Heart right ventricle (tissue), 16 donors: Measurements from ENCODE around the gene FAM171A2. TPM values are rescaled to one million over a fixed set of nuclear protein-coding genes. Genes with fewer than 3 reads are reported as not detected.
"Not testable (repeated sequence)": the region's sequence is repeated elsewhere in the genome, so short reads cannot be mapped to it uniquely, and the experiment has no call there.

ENCODE experiments used
- ATAC-seq, 8 donors: fragments of 200-7000 bp; cut with Tn5 transposase; one replicate each; pipeline ENCODE4 v1.9.1; 2020; ENCODE audit warnings: mild to moderate bottlenecking in 8 of 8, moderate library complexity in 8 of 8, moderate number of reproducible peaks in 1 of 8
- DNase-seq, 2 donors: peaks; one replicate each; pipeline ENCODE4 v3.0.0-alpha.2; 2020
- H3K27ac ChIP-seq, 10 donors: fragments of 200-600 bp; sonication (generic) in 2 of 10; one replicate each; pipeline versions ENCODE4 v1.5.0 to v1.8.0; 2020 to 2022; ENCODE audit warnings: mild to moderate bottlenecking in 3 of 10
- H3K27me3 ChIP-seq, 7 donors: fragments of 200-600 bp; one replicate each; pipeline ENCODE4 v1.8.0; 2021 to 2022; ENCODE audit warnings: mild to moderate bottlenecking in 2 of 7
- H3K36me3 ChIP-seq, 9 donors: fragments of 200-600 bp; sonication (generic) in 1 of 9; one replicate each; pipeline versions ENCODE4 v1.5.0 to v1.8.0; 2020 to 2022; ENCODE audit warnings: mild to moderate bottlenecking in 2 of 9
- H3K4me1 ChIP-seq, 9 donors: fragments of 200-600 bp; sonication (generic) in 1 of 9; one replicate each; pipeline versions ENCODE4 v1.5.0 to v1.8.0; 2020 to 2022; ENCODE audit warnings: mild to moderate bottlenecking in 4 of 9
- H3K4me3 ChIP-seq, 10 donors: fragments of 200-600 bp; sonication (generic) in 2 of 10; one replicate each; pipeline versions ENCODE4 v1.5.0 to v1.8.0; 2020 to 2022; ENCODE audit warnings: mild to moderate bottlenecking in 7 of 10, moderate library complexity in 2 of 10
- H3K9me3 ChIP-seq, 11 donors: fragments of 200-600 bp in 10 of 11; sonication (generic) in 2 of 11; one replicate each; pipeline versions ENCODE4 v1.5.0 to v1.8.0; 2013 to 2022; ENCODE audit warnings: mild to moderate bottlenecking in 2 of 11, control low read depth in 1 of 11, moderate library complexity in 1 of 11
- WGBS, 2 donors: extraction: QIAGEN DNeasy Blood & Tissue Kit; methylation state at CpG; one replicate each; pipeline ENCODE4 v1.1.7; 2013; ENCODE audit warnings: inconsistent platforms in 1 of 2; 5-methylcytosine and 5-hydroxymethylcytosine counted together
- intact Hi-C, 10 donors: fragments of 100-400 bp; cut with DNase I; formaldehyde crosslinking; loops; one replicate each; pipeline versions ENCODE4 v1.11.1 to v1.14.2; 2022
- polyA plus RNA-seq, 2 donors: library from polyadenylated mRNA; stranded (reverse); fragments of 200-250 nt; gene quantifications; one replicate each; pipeline ENCODE4 v1.2.3, GENCODE V29; 2013
- total RNA-seq, 10 donors: library from RNA; stranded (reverse); fragmentation: NEBNext Ultra II Directional in 3 of 10; extraction: Animal tissue kit (Norgen Biotek cat#: 25700) in 3 of 10; gene quantifications; one replicate each; pipeline versions ENCODE4 v1.2.1 to v1.2.4, GENCODE V29; 2021 to 2023
- TF ChIP-seq, protein P1 (sequence below), 9 donors: fragments of 200-600 bp; sonication (generic) in 2 of 9; IDR thresholded peaks; one replicate each; pipeline versions ENCODE4 v1.5.0 to v1.8.0; 2021 to 2022; ENCODE audit warnings: antibody characterized with exemption in 9 of 9, mild to moderate bottlenecking in 5 of 9, moderate library complexity in 1 of 9
- donor health status: Arrhythmogenic right ventricular cardiomyopathy.
- donor health status: ischemic (EF 13 %, LVEDD 7.1; RV severe dilation, severe dysfunction).
- donor health status: healthy with polysubstance abuse.
- donor health status: DM: no; HTN: yes; CAD: no.
- donor health status: DM: no; HTN: no; CAD: no.
- donor health status: ischemic (EF 25% LVEDD 6.9; RV normal size, moderate dysfunction).
- donor health status: ischemic (EF 25% LVEDD 5.7; RV mildly dilated, moderate dysfunction).
- donor health status: healthy.
- donor health status: DM: yes; HTN: yes; CAD: no.
- donor health status: Ischemic cardiomyopathy.
- donor health status: ischemic (EF 35%, LVEDD 5.7; RV mildly dilated, moderate dysfunction).
- donor health status: nonischemic (EF 11% LVEDD 7.7; RV severe dilation, severe dysfunction).
- donor health status: DM: yes; HTN: yes; CAD: no.
- donor health status: PGD.
- donor health status: ischemic (EF 29% LVEDD 5.4; RV normal size, mild dysfunction).
- donor health status: nonischemic (EF 23%, LVEDD 6.1; RV moderate dilation, normal function).

The FAM171A2 gene
- total and polyA plus RNA-seq, 12 donors = 0.25 to 0.95 (median 0.46) TPM

DNA sequence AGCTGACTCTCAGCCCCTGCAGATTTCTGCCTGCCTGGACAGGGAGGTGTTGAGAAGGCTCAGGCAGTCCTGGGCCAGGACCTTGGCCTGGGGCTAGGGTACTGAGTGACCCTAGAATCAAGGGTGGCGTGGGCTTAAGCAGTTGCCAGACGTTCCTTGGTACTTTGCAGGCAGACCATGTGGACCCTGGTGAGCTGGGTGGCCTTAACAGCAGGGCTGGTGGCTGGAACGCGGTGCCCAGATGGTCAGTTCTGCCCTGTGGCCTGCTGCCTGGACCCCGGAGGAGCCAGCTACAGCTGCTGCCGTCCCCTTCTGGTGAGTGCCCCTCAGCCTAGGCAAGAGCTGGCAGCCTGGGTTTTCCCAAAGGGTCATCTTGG lies 14.7 kb downstream of the FAM171A2 start:
- no peaks in the 10 kb centered on the region for H3K27me3 ChIP-seq
- peaks cover 0 to 46% (median 31%) of the 10 kb centered on the region in 9 donors for H3K36me3 ChIP-seq
- WGBS, 2 donors = 84 to 90% methylated on average over 6 of the region's 6 CpGs
- H3K9me3 ChIP-seq = no peaks in the 10 kb centered on the region
- no peak overlapping the region for H3K4me3 ChIP-seq
- ATAC-seq (no peak), DNase-seq (no peak)
- H3K27ac ChIP-seq = peak overlapping the region in 1 of 10 donors; percentile 60
- TF ChIP-seq, protein P1, sequence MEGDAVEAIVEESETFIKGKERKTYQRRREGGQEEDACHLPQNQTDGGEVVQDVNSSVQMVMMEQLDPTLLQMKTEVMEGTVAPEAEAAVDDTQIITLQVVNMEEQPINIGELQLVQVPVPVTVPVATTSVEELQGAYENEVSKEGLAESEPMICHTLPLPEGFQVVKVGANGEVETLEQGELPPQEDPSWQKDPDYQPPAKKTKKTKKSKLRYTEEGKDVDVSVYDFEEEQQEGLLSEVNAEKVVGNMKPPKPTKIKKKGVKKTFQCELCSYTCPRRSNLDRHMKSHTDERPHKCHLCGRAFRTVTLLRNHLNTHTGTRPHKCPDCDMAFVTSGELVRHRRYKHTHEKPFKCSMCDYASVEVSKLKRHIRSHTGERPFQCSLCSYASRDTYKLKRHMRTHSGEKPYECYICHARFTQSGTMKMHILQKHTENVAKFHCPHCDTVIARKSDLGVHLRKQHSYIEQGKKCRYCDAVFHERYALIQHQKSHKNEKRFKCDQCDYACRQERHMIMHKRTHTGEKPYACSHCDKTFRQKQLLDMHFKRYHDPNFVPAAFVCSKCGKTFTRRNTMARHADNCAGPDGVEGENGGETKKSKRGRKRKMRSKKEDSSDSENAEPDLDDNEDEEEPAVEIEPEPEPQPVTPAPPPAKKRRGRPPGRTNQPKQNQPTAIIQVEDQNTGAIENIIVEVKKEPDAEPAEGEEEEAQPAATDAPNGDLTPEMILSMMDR (IDR thresholded peaks at IDR 0.05) = no peak
- H3K4me1 ChIP-seq = peaks cover 0 to 51% (median 16%) of the 10 kb centered on the region in 9 donors
- intact Hi-C loops = loop anchor here in 4 of 10 donors (5.0 kb wide), 2 partner anchors 137 to 207 kb away; partner anchors contain the start of gene HROB (in 1 of the 4)

DNA sequence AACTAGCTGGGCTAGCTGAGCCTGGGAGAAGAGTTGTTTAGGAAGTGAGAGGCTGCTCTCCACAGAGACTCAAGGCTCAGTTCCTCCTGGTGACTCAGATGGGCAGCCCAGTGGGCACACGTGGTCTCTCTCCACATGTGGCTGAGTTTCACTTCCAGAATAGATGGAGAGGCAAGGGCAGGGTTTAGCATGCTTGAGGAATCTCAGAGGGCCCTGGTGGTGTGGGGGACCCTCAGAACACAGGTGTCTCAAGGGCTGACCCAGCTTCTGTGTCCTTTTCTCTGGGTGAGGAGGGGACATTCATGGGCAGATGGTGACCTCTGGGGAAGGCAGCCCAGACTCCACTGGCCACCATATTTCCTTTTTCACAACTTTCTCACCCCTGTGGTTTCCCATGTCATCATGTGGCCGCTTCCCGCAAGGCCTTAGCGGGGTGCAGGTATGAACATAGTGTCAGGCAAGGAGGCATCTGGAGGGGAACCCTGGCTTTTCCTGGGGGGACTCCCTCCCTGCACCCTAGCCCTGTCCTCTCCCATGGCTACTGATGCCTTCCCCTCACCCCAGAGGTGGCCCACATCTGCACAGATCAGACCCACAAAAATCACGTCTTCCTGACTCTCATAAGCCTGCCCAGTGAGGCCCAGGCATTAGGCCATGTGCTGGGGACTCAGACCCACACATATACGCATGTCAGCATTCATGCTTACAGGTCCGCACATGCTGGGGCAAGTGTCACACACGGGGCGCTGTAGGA lies 15.2 kb downstream of the FAM171A2 start:
- WGBS, 2 donors = 86 to 90% methylated on average over 9 of the region's 9 CpGs
- H3K27ac ChIP-seq = peak overlapping the region in 1 of 10 donors; percentile 60
- intact Hi-C loops = loop anchor here in 4 of 10 donors (5.0 kb wide), 2 partner anchors 136 to 206 kb away; partner anchors contain the start of gene HROB (in 1 of the 4)
- ATAC-seq (no peak), DNase-seq (no peak)
- no peak overlapping the region for H3K4me3 ChIP-seq
- peaks cover 0 to 52% (median 16%) of the 10 kb centered on the region in 9 donors for H3K4me1 ChIP-seq
- H3K36me3 ChIP-seq = peaks cover 0 to 46% (median 31%) of the 10 kb centered on the region in 9 donors
- H3K9me3 ChIP-seq = no peaks in the 10 kb centered on the region
- no peaks in the 10 kb centered on the region for H3K27me3 ChIP-seq
- TF ChIP-seq, protein P1 (IDR thresholded peaks at IDR 0.05) = no peak

DNA sequence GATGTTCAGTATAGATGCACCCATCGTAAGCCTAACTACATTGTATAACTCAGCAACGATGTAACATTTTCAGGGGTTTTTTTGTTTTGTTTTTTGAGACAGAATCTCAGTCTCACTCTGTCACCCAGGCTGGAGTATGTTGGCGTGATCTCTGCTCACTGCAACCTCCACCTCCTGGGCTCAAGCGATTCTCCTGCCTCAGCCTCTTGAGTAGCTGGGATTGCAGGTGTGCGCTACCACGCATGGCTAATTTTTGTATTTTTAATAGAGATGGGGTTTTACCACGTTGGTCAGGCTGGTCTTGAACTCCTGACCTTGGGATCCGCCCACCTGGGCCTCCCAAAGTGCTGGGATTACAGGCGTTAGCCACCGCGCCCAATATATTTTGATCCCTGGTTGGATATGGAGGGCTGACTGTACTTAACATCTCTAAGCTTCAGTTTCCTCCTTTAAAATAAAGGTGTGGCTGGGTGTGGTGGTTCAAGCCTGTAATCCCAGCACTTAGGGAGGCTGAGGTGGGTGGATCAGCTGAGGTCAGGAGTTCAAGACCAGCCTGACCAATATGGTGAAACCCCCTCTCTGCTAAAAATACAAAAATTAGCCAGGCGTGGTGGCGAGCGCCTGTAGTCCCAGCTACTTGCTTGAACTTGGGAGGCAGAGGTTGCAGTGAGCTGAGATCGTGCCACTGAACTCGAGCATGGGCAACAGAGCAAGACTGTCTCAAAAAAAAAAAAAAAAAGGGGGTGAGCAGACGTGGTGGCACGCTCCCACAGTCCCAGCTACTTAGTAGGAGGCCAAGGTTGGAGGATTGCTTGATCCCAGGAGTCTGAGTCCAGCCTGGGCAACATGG lies 16.2 kb downstream of the FAM171A2 start:
- intact Hi-C loops = loop anchor here in 4 of 10 donors (5.0 kb wide), 2 partner anchors 135 to 205 kb away; partner anchors contain the start of gene HROB (in 1 of the 4)
- not testable (repeated sequence) for H3K4me3 ChIP-seq, H3K9me3 ChIP-seq, ATAC-seq, H3K27me3 ChIP-seq, DNase-seq
- Histone ChIP-seq H3K4me1 (peaks cover 0 to 52% (median 16%) of the 10 kb centered on the region in 9 donors), H3K36me3 (peaks cover 0 to 39% (median 23%) of the 10 kb centered on the region in 9 donors), H3K27ac (peak overlapping the region in 2 of 10 donors; percentile 15 to 60)
- 83 to 90% methylated on average over 18 of the region's 18 CpGs for WGBS, 2 donors

DNA sequence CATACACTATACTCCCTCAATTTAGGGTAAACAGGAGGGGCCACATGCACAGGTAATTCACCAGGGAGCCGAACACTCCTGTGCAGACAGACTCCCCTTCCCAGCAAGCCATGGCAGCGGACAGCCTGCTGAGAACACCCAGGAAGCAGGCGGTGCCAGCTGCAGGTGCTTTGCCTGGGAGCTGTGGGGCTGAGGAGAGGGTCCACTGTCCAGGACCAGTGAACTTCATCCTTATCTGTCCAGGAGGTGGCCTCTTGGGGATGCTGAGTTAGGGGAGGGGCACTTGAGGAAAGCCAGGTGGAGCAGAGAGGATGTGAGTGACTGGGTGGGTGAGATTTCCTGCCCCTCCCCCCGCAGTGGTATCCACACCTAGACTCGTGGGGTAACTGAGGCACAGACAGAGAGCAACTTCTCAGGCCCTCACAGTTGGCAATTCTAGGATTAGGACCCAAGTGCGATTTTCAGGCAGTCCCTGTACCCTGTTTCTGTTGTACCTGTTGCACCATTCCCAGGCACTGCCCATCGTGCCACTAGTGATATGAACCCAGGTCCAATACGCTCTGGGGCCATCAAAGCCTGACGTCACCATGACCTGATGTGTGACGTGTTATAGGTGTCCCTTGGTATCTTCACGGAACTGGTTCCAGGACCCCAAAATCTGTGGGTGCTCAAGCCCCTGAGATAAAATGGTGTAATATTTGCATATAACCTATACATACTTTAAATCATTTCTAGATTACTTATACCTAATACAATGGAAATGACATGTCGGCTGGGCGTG lies 17.4 kb downstream of the FAM171A2 start:
- H3K4me3 ChIP-seq = peak overlapping the region; percentile 50 to 90 (median 82)
- TF ChIP-seq, protein P1 (IDR thresholded peaks at IDR 0.05) = peak in 1 of 9 donors; percentile 5
- H3K4me1 ChIP-seq = peaks cover 0 to 52% (median 16%) of the 10 kb centered on the region in 9 donors
- H3K27ac ChIP-seq = peak overlapping the region in 6 of 10 donors; percentile 75 to 94 (median 92)
- no peaks in the 10 kb centered on the region for H3K9me3 ChIP-seq
- peaks cover 0 to 27% (median 12%) of the 10 kb centered on the region in 9 donors for H3K36me3 ChIP-seq
- ATAC-seq (no peak), DNase-seq (no peak)
- no peaks in the 10 kb centered on the region for H3K27me3 ChIP-seq
- intact Hi-C loops = loop anchor here in 4 of 10 donors (5.0 kb wide), 2 partner anchors 134 to 204 kb away; partner anchors contain the start of gene HROB (in 1 of the 4)
- 77 to 79% methylated on average over 13 of the region's 13 CpGs for WGBS, 2 donors
